BLaER1 treated with 17β-estradiol and CSF1 and Interleukin-3, amounts not matched to agents 10 nM and 100 nM (cell line): ENCODE results near the gene EMP2.
A peak's percentile ranks its signal among the peaks of the same experiment; 100 is the strongest.

ENCODE experiments used
- H3K27ac ChIP-seq, 11 experiments: shearing (Covaris generic); formaldehyde crosslinking; 2 replicates each; pipeline ENCODE4 v1.8.1; 2022
- H3K27me3 ChIP-seq, 11 experiments: shearing (Covaris generic); formaldehyde crosslinking; 2 replicates each; pipeline ENCODE4 v1.8.1; 2022
- H3K36me3 ChIP-seq, 11 experiments: shearing (Covaris generic); formaldehyde crosslinking; 2 replicates each; pipeline ENCODE4 v1.8.1; 2022
- H3K4me1 ChIP-seq, 10 experiments: shearing (Covaris generic); formaldehyde crosslinking; 2 replicates each; pipeline ENCODE4 v1.8.1; 2022
- H3K4me2 ChIP-seq, 11 experiments: shearing (Covaris generic); formaldehyde crosslinking; 2 replicates each; pipeline ENCODE4 v1.8.1; 2022
- H3K4me3 ChIP-seq, 10 experiments: shearing (Covaris generic); formaldehyde crosslinking; 2 replicates each; pipeline ENCODE4 v1.8.1; 2022
- H3K9ac ChIP-seq, 11 experiments: shearing (Covaris generic); formaldehyde crosslinking; 2 replicates each; pipeline ENCODE4 v1.8.1; 2022
- H3K9me3 ChIP-seq, 11 experiments: shearing (Covaris generic); formaldehyde crosslinking; replicated peaks in 1 of 11; 2 replicates each; pipeline ENCODE4 v1.8.1; 2022
- H4K20me1 ChIP-seq, 11 experiments: shearing (Covaris generic); formaldehyde crosslinking; 2 replicates each; pipeline ENCODE4 v1.8.1; 2022
- Cebpa-rat ChIP-seq, 11 experiments: shearing (Covaris generic); IDR thresholded peaks; 2 replicates each; pipeline ENCODE4 v1.8.1; 2022

EMP2 gene

GRCh38 chr16:10490141-10490540 is 90.3 kb downstream of the EMP2 start:
- no peak for TF ChIP-seq Cebpa-rat (IDR thresholded peaks at IDR 0.05)

DNA sequence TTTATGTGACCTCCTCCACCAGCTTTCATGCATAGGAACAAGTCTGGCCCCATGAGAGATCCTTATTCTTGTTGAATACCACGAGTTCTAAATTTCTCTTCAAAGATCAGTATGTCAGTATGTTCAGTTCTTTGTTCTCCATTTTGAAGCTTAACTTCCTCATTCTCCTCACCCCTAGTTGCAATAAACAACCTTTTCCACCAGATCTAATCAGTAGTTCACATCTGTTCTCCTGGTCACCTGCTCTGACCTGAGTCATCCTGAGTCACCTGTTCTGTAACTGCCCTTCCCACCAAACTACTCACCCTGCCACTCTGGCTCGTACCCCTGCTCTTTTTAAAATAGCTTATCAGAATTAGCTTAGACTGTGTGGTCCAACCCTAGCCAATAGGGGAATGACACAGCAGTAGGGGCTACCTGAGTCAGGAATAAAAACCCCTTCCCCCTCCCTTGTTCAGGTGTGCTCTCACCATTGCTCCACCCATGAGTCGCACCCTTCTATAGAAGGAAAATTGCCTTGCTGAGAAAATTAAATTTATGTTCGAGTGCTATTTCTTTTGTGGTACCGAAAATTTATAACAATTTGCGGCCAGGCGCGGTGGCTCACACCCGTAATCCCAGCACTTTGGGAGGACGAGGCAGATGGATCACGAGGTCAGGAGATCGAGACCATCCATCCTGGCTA is 94.6 kb downstream of the EMP2 start:
- no peaks in the 10 kb centered on the region for H3K27me3 ChIP-seq
- H4K20me1 ChIP-seq = no peaks in the 10 kb centered on the region
- H3K4me2 ChIP-seq = peak overlapping the region in 1 of 11 experiments; percentile 45; a peak in 2 of 22 replicates
- peaks cover 28 to 50% (median 37%) of the 10 kb centered on the region in 11 experiments for H3K9me3 ChIP-seq
- H3K27ac ChIP-seq = peak overlapping the region in 4 of 11 experiments; percentile 10 to 41 (median 34); a peak in 9 of 22 replicates
- H3K4me1 ChIP-seq = peaks cover 0 to 7% (median 0%) of the 10 kb centered on the region in 10 experiments; a peak in 3 of 20 replicates
- H3K36me3 ChIP-seq = peaks cover 35 to 47% (median 44%) of the 10 kb centered on the region in 11 experiments
- TF ChIP-seq Cebpa-rat (IDR thresholded peaks at IDR 0.05) = no peak
- H3K9ac ChIP-seq = no peak overlapping the region
- H3K4me3 ChIP-seq = no peak overlapping the region

More at GRCh38 chr16:10490141-10490540, 90.3 kb downstream of the EMP2 start:
- Histone ChIP-seq H4K20me1 (no peaks in the 10 kb centered on the region), H3K9ac (no peak overlapping the region), H3K4me2 (no peak overlapping the region), H3K36me3 (peaks cover 0 to 6% (median 2%) of the 10 kb centered on the region in 11 experiments; a peak in 7 of 22 replicates), H3K9me3 (peaks cover 29 to 56% (median 43%) of the 10 kb centered on the region in 11 experiments), H3K27ac (no peak overlapping the region), H3K27me3 (no peaks in the 10 kb centered on the region), H3K4me3 (no peak overlapping the region), H3K4me1 (peaks cover 0 to 5% (median 0%) of the 10 kb centered on the region in 10 experiments; a peak in 3 of 20 replicates)

DNA sequence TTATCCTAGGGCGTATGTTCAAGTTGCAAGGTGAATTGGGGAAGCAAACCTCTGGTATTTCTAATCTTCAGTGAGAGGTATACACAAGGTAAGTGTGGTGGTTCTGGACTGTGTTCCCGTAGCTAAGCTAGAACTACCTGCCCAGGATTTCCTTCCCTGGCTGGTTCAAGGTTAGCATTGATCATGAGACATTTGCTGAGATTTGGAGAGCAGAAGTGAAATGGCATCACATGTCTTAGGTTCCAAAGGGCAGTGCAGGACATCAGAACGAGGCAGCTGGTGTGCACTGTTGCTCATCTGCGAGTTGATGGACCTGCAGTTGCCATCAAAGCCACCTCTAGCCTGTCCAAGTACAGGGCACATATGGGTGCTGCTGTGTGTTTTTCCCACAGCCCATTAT is 95.2 kb downstream of the EMP2 start:
- no peak for TF ChIP-seq Cebpa-rat (IDR thresholded peaks at IDR 0.05)
- Histone ChIP-seq H3K4me3 (no peak overlapping the region), H3K36me3 (peaks cover 42 to 54% (median 50%) of the 10 kb centered on the region in 11 experiments), H3K4me1 (peaks cover 0 to 7% (median 0%) of the 10 kb centered on the region in 10 experiments; a peak in 3 of 20 replicates), H3K27ac (peak overlapping the region in 4 of 11 experiments; percentile 10 to 41 (median 34); a peak in 9 of 22 replicates), H3K9ac (no peak overlapping the region), H3K27me3 (no peaks in the 10 kb centered on the region), H3K9me3 (peaks cover 28 to 50% (median 37%) of the 10 kb centered on the region in 11 experiments), H4K20me1 (no peaks in the 10 kb centered on the region), H3K4me2 (peak overlapping the region in 1 of 11 experiments; percentile 45; a peak in 2 of 22 replicates)

DNA sequence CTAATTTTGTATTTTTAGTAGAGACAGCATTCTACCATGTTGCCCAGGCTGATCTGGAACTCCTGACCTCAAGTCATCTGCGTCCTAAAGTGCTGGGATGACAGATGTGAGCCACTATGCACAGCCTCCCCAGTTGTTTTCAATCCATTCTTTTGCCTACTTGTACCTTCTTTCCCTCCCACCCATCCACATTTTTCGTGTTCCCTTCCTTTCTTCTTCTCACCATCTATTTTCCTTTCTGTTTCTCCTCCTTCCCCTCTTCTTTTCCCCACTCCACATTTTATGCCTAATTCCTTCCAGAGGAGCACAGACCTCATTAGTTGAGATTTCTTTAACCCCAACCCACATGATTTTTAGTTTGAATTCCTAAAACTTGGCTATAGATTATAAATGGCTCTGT is 100.2 kb downstream of the EMP2 start:
- no peaks in the 10 kb centered on the region for H4K20me1 ChIP-seq

More for the DNA sequence above, 100.2 kb downstream of the EMP2 start:
- Histone ChIP-seq H3K9ac (no peak overlapping the region), H3K4me3 (no peak overlapping the region), H3K27ac (no peak overlapping the region), H3K4me1 (peaks cover 0 to 2% (median 0%) of the 10 kb centered on the region in 10 experiments; a peak in 2 of 20 replicates), H3K9me3 (peaks cover 23 to 52% (median 35%) of the 10 kb centered on the region in 11 experiments), H3K36me3 (peaks cover 50 to 81% (median 72%) of the 10 kb centered on the region in 11 experiments), H3K4me2 (no peak overlapping the region), H3K27me3 (no peaks in the 10 kb centered on the region)
- no peak for TF ChIP-seq Cebpa-rat (IDR thresholded peaks at IDR 0.05)
